ENCODE measurements around the gene SGMS1.
"Not testable (repeated sequence)": the region's sequence is repeated elsewhere in the genome, so short reads cannot be mapped to it uniquely, and the experiment has no call there.

DNA sequence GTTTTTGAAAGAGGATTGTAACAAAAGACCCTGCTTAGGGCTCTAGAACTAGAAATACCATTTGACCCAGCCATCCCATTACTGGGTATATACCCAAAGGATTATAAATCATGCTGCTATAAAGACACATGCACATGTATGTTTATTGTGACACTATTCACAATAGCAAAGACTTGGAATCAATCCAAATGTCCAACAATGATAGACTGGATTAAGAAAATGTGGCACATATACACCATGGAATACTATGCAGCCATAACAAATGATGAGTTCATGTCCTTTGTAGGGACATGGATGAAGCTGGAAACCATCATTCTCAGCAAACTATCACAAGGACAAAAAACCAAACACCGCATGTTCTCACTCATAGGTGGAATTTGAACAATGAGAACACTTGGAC, 77.5 kb downstream of the SGMS1 start:
- not testable (repeated sequence) for TF ChIP-seq ZFP30 (CRISPR knock-in tag; IDR thresholded peaks at IDR 0.05); PPARA (CRISPR knock-in tag; IDR thresholded peaks at IDR 0.05; ENCODE audit: borderline replicate concordance); SNAI2 (CRISPR knock-in tag; IDR thresholded peaks at IDR 0.05); GLIS3 (CRISPR knock-in tag; IDR thresholded peaks at IDR 0.05)
- TF ChIP-seq, protein P1, sequence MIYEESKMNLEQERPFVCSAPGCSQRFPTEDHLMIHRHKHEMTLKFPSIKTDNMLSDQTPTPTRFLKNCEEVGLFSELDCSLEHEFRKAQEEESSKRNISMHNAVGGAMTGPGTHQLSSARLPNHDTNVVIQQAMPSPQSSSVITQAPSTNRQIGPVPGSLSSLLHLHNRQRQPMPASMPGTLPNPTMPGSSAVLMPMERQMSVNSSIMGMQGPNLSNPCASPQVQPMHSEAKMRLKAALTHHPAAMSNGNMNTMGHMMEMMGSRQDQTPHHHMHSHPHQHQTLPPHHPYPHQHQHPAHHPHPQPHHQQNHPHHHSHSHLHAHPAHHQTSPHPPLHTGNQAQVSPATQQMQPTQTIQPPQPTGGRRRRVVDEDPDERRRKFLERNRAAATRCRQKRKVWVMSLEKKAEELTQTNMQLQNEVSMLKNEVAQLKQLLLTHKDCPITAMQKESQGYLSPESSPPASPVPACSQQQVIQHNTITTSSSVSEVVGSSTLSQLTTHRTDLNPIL (CRISPR knock-in tag; IDR thresholded peaks at IDR 0.05; ENCODE audit: low read depth): not testable (repeated sequence)
- TF ChIP-seq, protein P2, sequence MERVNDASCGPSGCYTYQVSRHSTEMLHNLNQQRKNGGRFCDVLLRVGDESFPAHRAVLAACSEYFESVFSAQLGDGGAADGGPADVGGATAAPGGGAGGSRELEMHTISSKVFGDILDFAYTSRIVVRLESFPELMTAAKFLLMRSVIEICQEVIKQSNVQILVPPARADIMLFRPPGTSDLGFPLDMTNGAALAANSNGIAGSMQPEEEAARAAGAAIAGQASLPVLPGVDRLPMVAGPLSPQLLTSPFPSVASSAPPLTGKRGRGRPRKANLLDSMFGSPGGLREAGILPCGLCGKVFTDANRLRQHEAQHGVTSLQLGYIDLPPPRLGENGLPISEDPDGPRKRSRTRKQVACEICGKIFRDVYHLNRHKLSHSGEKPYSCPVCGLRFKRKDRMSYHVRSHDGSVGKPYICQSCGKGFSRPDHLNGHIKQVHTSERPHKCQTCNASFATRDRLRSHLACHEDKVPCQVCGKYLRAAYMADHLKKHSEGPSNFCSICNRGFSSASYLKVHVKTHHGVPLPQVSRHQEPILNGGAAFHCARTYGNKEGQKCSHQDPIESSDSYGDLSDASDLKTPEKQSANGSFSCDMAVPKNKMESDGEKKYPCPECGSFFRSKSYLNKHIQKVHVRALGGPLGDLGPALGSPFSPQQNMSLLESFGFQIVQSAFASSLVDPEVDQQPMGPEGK (CRISPR knock-in tag; IDR thresholded peaks at IDR 0.05; ENCODE audit: borderline replicate concordance): not testable (repeated sequence)

Data from SK-N-SH treated with all-trans-retinoic acid at 6 μM for 48 hours (cell line).